Globus pallidus (tissue), 1 donor: ENCODE data around the gene EGFLAM.

Source experiments
- DNase-seq: peaks from one replicate; pipeline ENCODE4 v3.0.0-alpha.2; 2015; ENCODE audit warnings: low spot score

EGFLAM gene

DNA sequence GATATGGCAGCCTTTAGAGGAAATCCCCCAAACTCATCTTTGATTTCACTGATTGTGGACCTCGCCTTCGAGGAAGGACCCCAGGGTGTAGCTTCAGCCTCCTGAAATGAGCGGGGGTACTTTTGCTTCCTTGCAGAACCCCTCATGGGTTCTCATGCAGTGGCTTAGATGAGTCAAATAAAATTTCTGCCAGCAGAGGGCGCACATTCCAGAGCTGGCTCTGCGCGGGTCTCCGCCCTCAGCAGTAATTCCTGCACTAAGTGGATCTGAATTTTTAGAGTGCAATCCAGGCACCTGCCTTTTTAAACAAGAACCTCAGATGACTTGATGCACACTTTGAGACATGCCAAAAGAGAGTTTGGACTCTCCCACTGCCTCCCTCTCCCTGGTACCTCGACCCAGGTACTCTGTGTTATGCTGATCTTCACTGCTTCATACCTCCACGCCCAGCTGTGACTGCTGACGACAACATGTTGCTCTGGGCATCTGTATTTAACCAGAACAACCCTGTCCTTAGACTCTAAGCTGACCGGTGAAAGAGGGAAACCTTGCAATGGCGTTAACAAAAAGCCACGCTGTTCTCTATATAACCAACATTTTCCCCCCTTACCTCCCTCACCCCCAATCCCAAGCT, 7.3 kb downstream of the EGFLAM start:
- peak; percentile 36 for DNase-seq

DNA sequence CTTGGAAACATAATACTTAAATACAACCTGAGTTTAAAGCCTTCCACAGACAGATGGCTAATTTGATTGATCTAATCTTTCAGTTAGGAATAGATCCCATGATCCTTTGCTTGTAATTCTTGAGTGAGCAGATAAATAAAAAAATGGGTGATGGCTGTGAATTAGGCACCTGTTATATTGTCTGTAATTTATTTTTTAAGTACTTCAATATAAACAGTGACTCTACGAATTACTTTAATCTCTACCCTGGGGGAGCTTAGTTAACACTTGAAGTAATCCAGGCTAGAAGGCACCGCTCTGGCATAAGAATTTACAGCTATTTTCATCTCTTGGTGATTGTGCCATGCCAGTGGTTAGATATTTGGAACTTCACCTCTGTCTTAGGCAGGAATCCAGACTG, 9.0 kb downstream of the EGFLAM start:
- DNase-seq: no peak

DNA sequence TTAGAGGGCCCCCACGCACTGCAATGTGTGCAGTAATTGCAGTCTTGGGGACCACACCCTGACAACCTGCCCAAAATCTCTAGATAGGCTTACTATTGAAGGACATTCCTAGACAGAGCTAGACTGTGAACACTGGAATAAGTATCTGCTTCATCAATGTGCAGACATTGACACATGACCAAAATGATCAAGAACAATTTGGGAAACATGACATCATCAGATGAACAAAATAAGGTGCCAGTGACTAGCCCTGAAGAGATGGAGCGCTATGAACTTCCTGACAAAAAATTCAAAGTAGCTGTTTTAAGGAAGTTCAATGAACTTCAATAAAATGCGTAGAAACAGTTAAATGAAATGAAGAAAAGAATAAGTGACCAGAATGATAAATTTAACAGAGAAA, 15.3 kb downstream of the EGFLAM start:
- no peak for DNase-seq

GRCh38 chr5:38274370-38274769, 16.0 kb downstream of the EGFLAM start:
- DNase-seq: no peak

DNA sequence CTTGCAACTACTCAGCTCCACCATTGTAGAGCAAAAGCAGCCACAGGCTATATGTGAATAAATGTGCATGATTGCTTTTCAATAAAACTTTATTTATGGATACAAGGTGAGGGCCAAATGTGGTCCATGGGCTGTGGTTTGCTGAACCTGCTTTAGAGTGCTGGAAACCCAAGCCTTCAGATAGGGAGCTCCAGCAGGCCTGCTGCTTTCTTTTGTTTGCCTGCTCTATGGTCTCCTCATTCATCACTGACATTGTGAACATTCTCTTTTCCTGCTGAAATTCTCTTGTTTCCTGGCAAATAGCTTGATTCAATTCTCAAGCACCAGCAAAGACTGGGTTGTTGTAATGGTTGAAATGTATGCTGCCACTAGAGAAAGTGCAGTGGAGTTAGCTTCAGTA, 26.0 kb downstream of the EGFLAM start:
- peak; percentile 21 for DNase-seq

DNA sequence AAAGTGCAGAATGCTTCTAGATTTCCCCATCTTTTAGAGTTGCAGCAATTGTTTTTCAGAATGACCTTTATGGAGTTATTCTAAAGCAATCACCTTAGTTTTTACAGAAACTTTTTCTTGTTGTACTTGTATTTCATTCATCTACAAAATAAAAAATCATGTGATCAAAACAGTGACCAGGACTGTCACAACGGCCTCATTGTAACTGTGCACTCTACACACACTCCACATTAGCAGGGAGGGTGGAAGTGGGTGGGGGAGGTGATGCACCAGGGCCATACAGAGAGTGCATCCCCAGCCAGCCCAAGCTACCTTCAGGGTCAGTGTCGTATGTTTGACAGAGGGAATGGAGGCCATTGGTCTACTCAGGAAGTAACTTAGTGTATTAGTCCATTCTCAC, 26.9 kb downstream of the EGFLAM start:
- peak; percentile 59 for DNase-seq

DNA sequence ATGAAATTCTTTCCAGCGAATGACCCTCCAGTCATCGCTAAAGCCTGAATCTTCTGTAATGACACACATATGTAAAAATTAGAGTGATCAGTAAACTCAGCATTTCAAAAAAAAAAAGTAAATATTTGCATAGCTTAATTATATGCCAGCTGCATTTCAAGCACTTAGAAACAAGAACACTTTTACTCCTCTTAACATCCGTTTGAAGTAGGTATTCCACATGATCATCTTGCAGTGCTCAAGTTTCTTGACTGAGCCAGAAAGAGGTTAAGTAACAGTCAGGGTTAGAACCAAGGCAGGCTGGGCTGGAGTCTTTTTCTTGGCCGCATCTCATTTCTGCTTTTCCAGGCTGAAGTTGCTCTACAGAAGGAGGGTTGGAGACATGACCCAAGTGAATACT, 27.6 kb downstream of the EGFLAM start:
- DNase-seq: no peak

DNA sequence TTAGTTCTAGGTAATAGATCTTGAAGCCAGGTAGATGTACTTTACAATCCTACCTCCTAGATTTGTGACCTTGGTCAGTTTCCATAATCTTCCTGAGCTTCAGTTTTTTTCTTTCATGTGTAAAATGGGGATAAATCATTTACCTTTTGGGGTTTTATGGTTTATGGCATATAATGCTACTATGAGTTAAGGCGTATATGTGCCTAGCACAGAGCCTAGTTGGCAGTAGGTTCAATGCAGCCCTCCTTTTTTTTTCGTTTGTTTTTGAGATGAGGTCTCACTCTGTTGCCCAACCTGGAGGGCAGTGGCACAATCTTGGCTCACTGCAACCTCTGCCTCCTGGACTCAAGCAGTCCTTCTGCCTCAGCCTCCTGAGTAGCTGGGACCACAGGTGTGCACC, 28.8 kb downstream of the EGFLAM start:
- no peak for DNase-seq

GRCh38 chr5:38289457-38289856, 31.1 kb downstream of the EGFLAM start:
- DNase-seq: no peak

- no peak for DNase-seq
Measured at GRCh38 chr5:38290028-38290653, 31.8 kb downstream of the EGFLAM start.

DNA sequence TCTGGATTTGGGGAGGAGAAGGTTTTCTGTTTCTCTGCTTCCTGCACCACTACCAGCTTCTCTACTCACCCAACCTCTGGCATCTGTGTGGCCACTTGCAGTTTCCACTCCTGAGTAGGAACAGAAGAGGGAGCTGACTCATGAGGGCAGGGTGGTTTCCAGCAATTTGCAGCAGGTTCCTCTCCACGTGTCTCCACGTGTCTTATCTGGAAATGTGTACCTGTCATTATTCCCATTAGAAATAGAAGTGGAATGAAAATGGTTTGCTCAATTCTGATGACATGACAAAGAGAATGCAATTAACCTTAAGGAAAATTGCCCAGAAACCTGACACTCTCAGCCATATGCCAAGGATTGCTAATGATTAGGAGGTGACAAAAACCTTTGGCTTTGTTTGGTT, 33.0 kb downstream of the EGFLAM start:
- no peak for DNase-seq

- DNase-seq: no peak
Measured at GRCh38 chr5:38292228-38292627, 33.9 kb downstream of the EGFLAM start.

DNA sequence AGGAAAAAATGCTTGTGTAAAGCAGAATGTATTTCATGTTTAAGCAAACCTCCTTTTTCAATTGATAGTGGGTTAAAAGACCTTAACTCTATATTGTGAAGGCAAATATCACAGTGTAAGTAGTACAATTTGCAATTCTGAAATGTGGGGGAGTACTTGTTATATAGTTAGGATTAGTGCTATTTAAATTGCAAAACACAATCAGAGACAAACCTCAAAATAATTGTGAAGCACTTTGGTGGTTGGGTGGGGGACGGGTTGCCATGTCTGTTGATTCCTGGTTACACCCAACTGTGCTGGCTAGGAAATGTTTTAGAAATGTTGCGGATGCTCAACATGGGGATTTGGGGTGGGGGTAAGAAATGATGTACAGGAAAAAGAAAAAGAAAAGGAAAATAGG, 37.4 kb downstream of the EGFLAM start:
- no peak for DNase-seq

- no peak for DNase-seq
Measured at GRCh38 chr5:38297830-38298608, 39.7 kb downstream of the EGFLAM start.

DNA sequence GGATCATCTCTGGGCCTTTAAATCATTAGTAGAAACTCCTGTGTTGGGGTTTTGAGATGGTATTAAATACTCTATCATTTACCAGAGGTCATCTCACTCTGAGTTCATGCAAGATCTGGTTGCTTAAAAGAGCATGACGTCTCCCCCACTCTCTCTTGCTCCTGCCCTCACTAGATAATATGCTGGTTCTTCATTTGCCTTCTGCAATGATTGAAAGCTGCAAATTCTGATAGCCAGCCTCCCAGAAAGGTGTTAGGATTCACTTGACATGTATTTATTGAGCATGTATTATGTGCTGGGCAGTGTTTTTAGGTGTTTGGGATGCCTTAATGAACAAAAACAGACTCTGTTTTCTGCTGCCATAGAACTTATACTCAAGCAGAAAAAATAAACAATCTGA, 41.2 kb downstream of the EGFLAM start:
- no peak for DNase-seq

DNA sequence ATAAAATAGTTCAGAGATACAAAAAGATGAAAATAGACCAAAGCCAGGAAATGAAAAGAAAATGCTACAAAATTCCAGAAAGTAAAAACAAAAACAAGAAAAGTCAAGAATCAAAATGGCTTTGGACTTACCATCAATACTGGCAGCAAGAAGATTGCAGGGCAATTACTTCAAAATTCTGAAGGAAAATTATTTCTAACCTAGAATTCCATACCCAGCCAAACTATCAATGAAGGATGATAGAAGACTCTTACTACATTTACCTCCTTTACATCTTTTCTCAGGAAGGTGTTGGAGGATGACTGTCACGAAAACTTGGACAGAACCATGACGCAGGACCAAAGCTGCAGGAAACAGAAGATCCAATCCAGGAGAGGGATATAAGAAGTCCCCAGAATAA, 46.8 kb downstream of the EGFLAM start:
- DNase-seq: no peak

GRCh38 chr5:38307845-38308244, 49.5 kb downstream of the EGFLAM start:
- no peak for DNase-seq

- DNase-seq: no peak
Measured at GRCh38 chr5:38316544-38317224, 58.3 kb downstream of the EGFLAM start.

DNA sequence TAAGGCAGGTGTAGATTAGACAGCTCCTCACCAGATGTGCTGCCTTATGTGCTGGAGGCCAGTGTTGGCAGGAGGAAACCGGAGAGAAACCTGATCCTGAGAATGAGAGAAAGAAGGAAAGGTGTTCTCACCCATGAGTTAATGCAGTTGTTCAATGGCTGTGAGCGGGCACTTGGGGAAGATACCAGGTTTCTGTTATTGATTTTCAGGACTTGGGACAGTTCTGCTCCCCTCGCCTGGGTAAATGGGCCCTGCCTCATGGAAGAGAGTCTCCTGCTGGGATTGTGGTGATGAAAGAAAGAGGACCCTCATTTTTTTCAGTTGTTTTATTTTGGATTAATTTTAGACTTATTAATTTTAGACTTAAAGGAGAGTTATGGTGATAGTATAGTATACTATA, 59.5 kb downstream of the EGFLAM start:
- DNase-seq: no peak

DNA sequence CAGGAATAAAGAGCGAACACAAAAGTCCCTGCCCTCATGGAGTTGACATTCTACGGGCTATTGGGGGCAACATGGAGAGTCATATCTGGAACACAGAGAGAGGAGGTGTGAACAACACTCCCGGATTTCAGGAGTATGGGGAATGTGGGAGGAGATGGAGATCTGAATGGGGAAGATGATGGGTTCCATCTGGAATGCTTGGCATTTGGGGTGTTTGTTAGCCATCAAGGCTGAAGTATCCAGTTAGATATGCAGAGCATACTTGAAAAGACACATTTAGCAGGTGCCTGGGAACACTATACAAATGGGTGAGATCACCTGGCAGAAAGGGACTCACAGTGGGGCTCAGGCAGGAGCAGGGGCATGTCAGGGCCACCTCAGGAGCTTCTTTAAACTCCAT, 61.1 kb downstream of the EGFLAM start:
- no peak for DNase-seq

GRCh38 chr5:38321978-38322377, 63.6 kb downstream of the EGFLAM start:
- DNase-seq: no peak

GRCh38 chr5:38323645-38324295, 65.4 kb downstream of the EGFLAM start:
- no peak for DNase-seq
